ENCODE data around the gene KLF17. TPM values are rescaled to one million over a fixed set of nuclear protein-coding genes. Genes with fewer than 3 reads are reported as not detected.
"Not testable (repeated sequence)": the region's sequence is repeated elsewhere in the genome, so short reads cannot be mapped to it uniquely, and the experiment has no call there.

KLF17 gene
- total RNA-seq, 1 donor from 2014 or later = not detected

DNA sequence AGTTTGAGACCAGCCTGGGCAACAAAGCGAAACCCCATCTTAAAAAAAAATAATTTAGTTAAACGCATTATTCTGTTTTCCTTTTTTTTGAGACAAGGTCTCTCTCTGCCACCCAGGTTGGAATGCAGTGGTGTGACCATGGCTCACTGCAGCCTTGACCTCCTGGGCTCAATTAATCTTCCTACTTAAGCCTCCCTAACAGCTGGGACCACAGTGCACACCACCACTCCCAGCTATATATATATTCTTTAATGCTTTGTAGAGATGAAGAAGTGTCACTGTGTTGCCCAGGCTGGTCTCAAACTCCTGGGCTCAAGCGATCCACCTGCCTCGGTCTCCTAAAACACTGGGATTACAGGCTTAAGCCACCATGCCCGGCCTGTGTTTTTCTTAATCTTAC is 7.7 kb upstream of the KLF17 start:
- no peak for TF ChIP-seq CTCF (IDR thresholded peaks at IDR 0.05)
- DNase-seq (ENCODE audit: low spot score in 2 of 2) = no peak
- H3K27me3 ChIP-seq = no peaks in the 10 kb centered on the region

DNA sequence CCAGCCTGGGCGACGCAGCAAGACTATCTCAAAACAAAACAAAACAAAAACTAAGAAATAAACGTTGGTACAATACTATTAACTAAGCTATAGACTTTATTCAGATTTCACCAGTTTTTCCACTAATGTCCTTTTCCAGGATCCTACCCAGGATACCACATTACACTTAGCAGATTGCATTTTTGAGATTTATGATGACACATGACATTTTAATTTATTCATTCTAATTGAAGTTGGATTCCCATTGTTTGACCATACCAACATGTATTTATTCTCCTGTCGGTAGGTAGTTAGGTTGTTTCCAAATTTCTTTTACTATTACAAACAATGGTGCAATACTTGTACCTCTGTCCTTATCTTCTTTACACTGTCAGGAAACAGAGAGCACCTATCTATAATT is 6.8 kb upstream of the KLF17 start:
- no peaks in the 10 kb centered on the region for H3K9me3 ChIP-seq
- no peak for DNase-seq (ENCODE audit: low spot score in 2 of 2)
- intact Hi-C loops (cut with DNase I) = no loop called here
- no peak for TF ChIP-seq CTCF (IDR thresholded peaks at IDR 0.05)
- H3K4me1 ChIP-seq = no peaks in the 10 kb centered on the region
- H3K27me3 ChIP-seq = no peaks in the 10 kb centered on the region
- no peak overlapping the region for H3K27ac ChIP-seq
- no peaks in the 10 kb centered on the region for H3K36me3 ChIP-seq
- no peak overlapping the region for H3K4me3 ChIP-seq

More for the DNA sequence above, 7.7 kb upstream of the KLF17 start:
- no peaks in the 10 kb centered on the region for H3K9me3 ChIP-seq
- intact Hi-C loops (cut with DNase I) = no loop called here
- no peak overlapping the region for H3K4me3 ChIP-seq
- H3K27ac ChIP-seq = no peak overlapping the region
- H3K4me1 ChIP-seq = no peaks in the 10 kb centered on the region
- no peaks in the 10 kb centered on the region for H3K36me3 ChIP-seq

GRCh38 chr1:44112486-44112885 is 6.1 kb upstream of the KLF17 start:
- H3K4me3 ChIP-seq = no peak overlapping the region
- DNase-seq (ENCODE audit: low spot score in 2 of 2) = no peak
- no peak for TF ChIP-seq CTCF (IDR thresholded peaks at IDR 0.05)
- H3K27me3 ChIP-seq = no peaks in the 10 kb centered on the region
- no peaks in the 10 kb centered on the region for H3K9me3 ChIP-seq
- H3K36me3 ChIP-seq = no peaks in the 10 kb centered on the region
- no peak overlapping the region for H3K27ac ChIP-seq
- H3K4me1 ChIP-seq = no peaks in the 10 kb centered on the region
- intact Hi-C loops (cut with DNase I) = no loop called here

- H3K27ac ChIP-seq = no peak overlapping the region
- H3K27me3 ChIP-seq = no peaks in the 10 kb centered on the region
- no peak for TF ChIP-seq CTCF (IDR thresholded peaks at IDR 0.05)
- H3K9me3 ChIP-seq = no peaks in the 10 kb centered on the region
- H3K4me1 ChIP-seq = no peaks in the 10 kb centered on the region
- DNase-seq (ENCODE audit: low spot score in 2 of 2) = no peak
- intact Hi-C loops (cut with DNase I) = no loop called here
- no peaks in the 10 kb centered on the region for H3K36me3 ChIP-seq
- no peak overlapping the region for H3K4me3 ChIP-seq
These were observed 5.5 kb upstream of the KLF17 start for GRCh38 chr1:44113095-44113609.

DNA sequence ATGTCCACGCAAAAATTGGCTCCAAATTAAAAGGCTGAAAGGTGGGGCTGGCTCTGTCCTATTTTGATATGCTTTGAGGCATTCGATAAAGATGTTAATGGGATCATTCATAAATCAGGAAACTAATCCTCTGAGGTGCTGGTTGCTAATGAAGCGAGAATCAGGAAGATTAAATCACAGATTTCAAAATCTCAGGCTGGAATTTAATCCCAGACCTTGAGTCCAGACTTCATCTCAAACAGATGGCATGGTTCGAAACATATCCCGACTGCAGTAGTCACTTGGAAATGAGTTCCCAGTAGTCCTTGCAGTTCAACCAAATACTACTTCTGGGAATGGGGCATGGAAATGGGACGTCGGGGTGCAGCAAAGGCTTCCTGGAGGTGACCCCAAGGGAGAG is 4.5 kb upstream of the KLF17 start:
- Histone ChIP-seq H3K36me3 (no peaks in the 10 kb centered on the region), H3K9me3 (no peaks in the 10 kb centered on the region), H3K4me1 (no peaks in the 10 kb centered on the region), H3K4me3 (no peak overlapping the region), H3K27ac (no peak overlapping the region), H3K27me3 (no peaks in the 10 kb centered on the region)
- no peak for DNase-seq (ENCODE audit: low spot score in 2 of 2)
- intact Hi-C loops (cut with DNase I) = no loop called here
- no peak for TF ChIP-seq CTCF (IDR thresholded peaks at IDR 0.05)

DNA sequence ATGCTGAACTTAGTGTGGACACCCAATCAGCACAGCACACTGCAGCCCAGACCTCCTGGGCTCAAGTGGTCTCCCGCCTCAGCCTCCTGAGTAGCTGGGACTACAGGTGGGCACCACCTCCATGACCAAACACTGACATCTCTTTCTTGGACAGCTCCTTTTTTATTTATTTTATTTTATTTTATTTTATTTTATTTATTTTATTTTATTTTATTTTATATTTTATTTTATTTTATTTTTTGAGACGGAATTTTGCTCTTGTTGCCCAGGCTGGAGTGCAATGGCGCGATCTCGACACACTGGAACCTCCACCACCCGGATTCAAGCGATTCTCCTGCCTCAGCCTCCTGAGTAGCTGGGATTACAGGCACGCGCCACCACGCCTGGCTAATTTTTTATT is 1.3 kb upstream of the KLF17 start:
- H3K27me3 ChIP-seq = not testable (repeated sequence)

More for the DNA sequence above, 1.3 kb upstream of the KLF17 start:
- intact Hi-C loops (cut with DNase I); H3K27ac ChIP-seq; H3K4me1 ChIP-seq; H3K4me3 ChIP-seq; H3K9me3 ChIP-seq; H3K36me3 ChIP-seq; DNase-seq (ENCODE audit: low spot score in 2 of 2): not testable (repeated sequence)

All from ascending aorta (tissue), 2 donors.